Vagina (tissue), 2 donors: ENCODE measurements around the gene BTNL8. TPM values are rescaled to one million over a fixed set of nuclear protein-coding genes. Genes with fewer than 3 reads are reported as not detected.

Experiments
- DNase-seq, 2 donors: peaks; one replicate each; pipeline ENCODE4 v3.0.0-alpha.2; 2017; ENCODE audit errors: extremely low spot score in 2 of 2
- H3K27ac ChIP-seq: fragments of 200-600 bp; sonication (generic); one replicate; pipeline ENCODE4 v1.5.1; 2019
- H3K27me3 ChIP-seq: fragments of 200-600 bp; sonication (generic); one replicate; pipeline ENCODE4 v1.5.1; 2019
- H3K36me3 ChIP-seq, 2 donors: fragments of 200-600 bp; sonication (generic); one replicate each; pipeline ENCODE4 v1.5.1; 2017 to 2019
- H3K4me1 ChIP-seq: fragments of 200-600 bp; sonication (generic); one replicate; pipeline ENCODE4 v1.5.1; 2019
- H3K4me3 ChIP-seq, 2 donors: fragments of 200-600 bp; sonication (generic); 1 replicate in 1 of 2; 2 replicates in 1 of 2; pipeline ENCODE4 v1.5.1; 2016 to 2019
- H3K9me3 ChIP-seq: fragments of 200-600 bp; sonication (generic); one replicate; pipeline ENCODE4 v1.5.1; 2019
- POLR2A ChIP-seq, 2 donors: fragments of 450-650 bp; IDR thresholded peaks; one replicate each; pipeline ENCODE4 v1.6.1; 2017; ENCODE audit warnings: antibody characterized with exemption in 2 of 2, mild to moderate bottlenecking in 2 of 2, moderate library complexity in 2 of 2
- POLR2AphosphoS5 ChIP-seq, 2 donors: sonication (generic); formaldehyde crosslinking; IDR thresholded peaks; one replicate each; pipeline ENCODE4 v1.9.0; 2017; ENCODE audit warnings: antibody characterized with exemption in 2 of 2, mild to moderate bottlenecking in 2 of 2, low read depth in 1 of 2; ENCODE audit not compliant: insufficient read depth in 1 of 2
- intact Hi-C: fragments of 100-400 bp; cut with DNase I; formaldehyde crosslinking; loops from one replicate; pipeline ENCODE4 v1.15.1; 2023
- total RNA-seq: library from RNA; depleted of rRNA; stranded (reverse); fragments of >200 nt; gene quantifications from one replicate; pipeline ENCODE4 v1.2.3, GENCODE V29; 2016
- TF ChIP-seq, protein P1 (sequence below), 3 experiments: fragments of 450-650 bp in 2 of 3; fragments of 200-600 bp in 1 of 3; sonication (generic) in 1 of 3; IDR thresholded peaks; one replicate each; pipeline ENCODE4 v1.5.1; 2017 to 2019; ENCODE audit warnings: antibody characterized with exemption in 3 of 3, mild to moderate bottlenecking in 2 of 3, moderate library complexity in 2 of 3

The BTNL8 gene
- total RNA-seq, 1 donor from 2014 or later: not detected

- TF ChIP-seq POLR2A (IDR thresholded peaks at IDR 0.05) (peak in 1 of 2 donors; percentile 64), POLR2AphosphoS5 (IDR thresholded peaks at IDR 0.05; ENCODE audit: insufficient read depth in 1 of 2, low read depth in 1 of 2) (peak; percentile 35 to 79)
- TF ChIP-seq, protein P1, sequence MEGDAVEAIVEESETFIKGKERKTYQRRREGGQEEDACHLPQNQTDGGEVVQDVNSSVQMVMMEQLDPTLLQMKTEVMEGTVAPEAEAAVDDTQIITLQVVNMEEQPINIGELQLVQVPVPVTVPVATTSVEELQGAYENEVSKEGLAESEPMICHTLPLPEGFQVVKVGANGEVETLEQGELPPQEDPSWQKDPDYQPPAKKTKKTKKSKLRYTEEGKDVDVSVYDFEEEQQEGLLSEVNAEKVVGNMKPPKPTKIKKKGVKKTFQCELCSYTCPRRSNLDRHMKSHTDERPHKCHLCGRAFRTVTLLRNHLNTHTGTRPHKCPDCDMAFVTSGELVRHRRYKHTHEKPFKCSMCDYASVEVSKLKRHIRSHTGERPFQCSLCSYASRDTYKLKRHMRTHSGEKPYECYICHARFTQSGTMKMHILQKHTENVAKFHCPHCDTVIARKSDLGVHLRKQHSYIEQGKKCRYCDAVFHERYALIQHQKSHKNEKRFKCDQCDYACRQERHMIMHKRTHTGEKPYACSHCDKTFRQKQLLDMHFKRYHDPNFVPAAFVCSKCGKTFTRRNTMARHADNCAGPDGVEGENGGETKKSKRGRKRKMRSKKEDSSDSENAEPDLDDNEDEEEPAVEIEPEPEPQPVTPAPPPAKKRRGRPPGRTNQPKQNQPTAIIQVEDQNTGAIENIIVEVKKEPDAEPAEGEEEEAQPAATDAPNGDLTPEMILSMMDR (IDR thresholded peaks at IDR 0.05): peak in 2 of 3 experiments; percentile 6 to 44
- Histone ChIP-seq H3K36me3 (peaks cover 0 to 4% of the 10 kb centered on the region in 2 donors), H3K4me3 (peak within 1 kb of the TSS; percentile 81 to 85), H3K9me3 (no peaks in the 10 kb centered on the region), H3K4me1 (peaks cover 12% of the 10 kb centered on the region), H3K27me3 (no peaks in the 10 kb centered on the region), H3K27ac (peak within 1 kb of the TSS; percentile 90)
- no peak for DNase-seq
- intact Hi-C loops: loop anchor here (5.0 to 10.0 kb wide), 2 partner anchors 74 to 324 kb away; no protein-coding TSS in a partner anchor
These were observed 37.8 kb upstream of the BTNL8 start, which contains the start of gene ZFP62 for GRCh38 chr5:180860887-180861822. TSS of gene ZFP62 (minus strand) at chr5:180861276. CDS start at chr5:180861219, 57 bp downstream.

DNA sequence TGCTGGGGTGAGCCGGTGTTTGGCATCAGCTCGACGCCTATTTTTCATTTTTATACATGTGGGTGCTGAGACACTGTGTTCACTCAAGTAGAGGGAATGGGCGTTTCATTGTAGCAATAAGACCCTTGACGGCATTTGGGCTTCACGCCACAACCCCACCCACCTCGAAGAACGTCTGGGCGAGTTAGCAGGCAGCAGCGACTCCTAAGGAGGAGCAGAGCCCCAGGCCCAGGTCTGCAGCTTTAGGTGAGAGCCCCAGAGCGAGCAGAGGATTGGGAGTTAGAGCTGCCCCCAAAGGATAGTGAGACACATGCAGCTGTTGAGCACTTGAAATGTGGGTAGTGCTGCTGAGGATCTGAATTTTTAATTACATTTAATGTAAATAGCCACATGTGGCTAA lies 36.3 kb upstream of the BTNL8 start:
- no peak for TF ChIP-seq POLR2AphosphoS5 (IDR thresholded peaks at IDR 0.05; ENCODE audit: insufficient read depth in 1 of 2, low read depth in 1 of 2)
- TF ChIP-seq, protein P1 (IDR thresholded peaks at IDR 0.05): no peak
- peaks cover 0 to 3% of the 10 kb centered on the region in 2 donors for H3K36me3 ChIP-seq
- intact Hi-C loops: loop anchor here (5.0 to 10.0 kb wide), 2 partner anchors 75 to 322 kb away; no protein-coding TSS in a partner anchor
- no peak overlapping the region for H3K4me3 ChIP-seq
- no peak overlapping the region for H3K27ac ChIP-seq
- H3K27me3 ChIP-seq: no peaks in the 10 kb centered on the region
- H3K4me1 ChIP-seq: peaks cover 12% of the 10 kb centered on the region
- H3K9me3 ChIP-seq: no peaks in the 10 kb centered on the region
- no peak for DNase-seq

- intact Hi-C loops: loop anchor here (10.0 kb wide), 1 partner anchor 319 kb away; no protein-coding TSS in a partner anchor
These were observed 32.8 kb upstream of the BTNL8 start for GRCh38 chr5:180865981-180866695.

GRCh38 chr5:180866985-180867384 lies 32.0 kb upstream of the BTNL8 start:
- H3K27me3 ChIP-seq: no peaks in the 10 kb centered on the region
- intact Hi-C loops: loop anchor here (10.0 kb wide), 1 partner anchor 318 kb away; no protein-coding TSS in a partner anchor
- H3K27ac ChIP-seq: no peak overlapping the region
- no peaks in the 10 kb centered on the region for H3K36me3 ChIP-seq
- TF ChIP-seq POLR2AphosphoS5 (IDR thresholded peaks at IDR 0.05; ENCODE audit: insufficient read depth in 1 of 2, low read depth in 1 of 2): no peak
- TF ChIP-seq POLR2A (IDR thresholded peaks at IDR 0.05): no peak
- TF ChIP-seq, protein P1 (IDR thresholded peaks at IDR 0.05): no peak
- no peak for DNase-seq
- no peaks in the 10 kb centered on the region for H3K4me1 ChIP-seq
- H3K4me3 ChIP-seq: no peak overlapping the region
- H3K9me3 ChIP-seq: no peaks in the 10 kb centered on the region

More at GRCh38 chr5:180865981-180866695, 32.8 kb upstream of the BTNL8 start:
- H3K4me3 ChIP-seq: no peak overlapping the region
- no peak for DNase-seq
- no peaks in the 10 kb centered on the region for H3K9me3 ChIP-seq
- H3K27ac ChIP-seq: no peak overlapping the region
- H3K27me3 ChIP-seq: no peaks in the 10 kb centered on the region
- TF ChIP-seq POLR2AphosphoS5 (IDR thresholded peaks at IDR 0.05; ENCODE audit: insufficient read depth in 1 of 2, low read depth in 1 of 2): no peak
- TF ChIP-seq POLR2A (IDR thresholded peaks at IDR 0.05): no peak
- TF ChIP-seq, protein P1 (IDR thresholded peaks at IDR 0.05): no peak
- H3K4me1 ChIP-seq: no peaks in the 10 kb centered on the region
- no peaks in the 10 kb centered on the region for H3K36me3 ChIP-seq
